GM21619 (cell line): ENCODE measurements around the gene PTGIR.

Experiments used
- ATAC-seq: cut with Tn5 transposase; IDR thresholded peaks from one replicate; pipeline ENCODE4 v1.9.1; 2021; ENCODE audit not compliant: unreplicated experiment

Gene PTGIR

DNA sequence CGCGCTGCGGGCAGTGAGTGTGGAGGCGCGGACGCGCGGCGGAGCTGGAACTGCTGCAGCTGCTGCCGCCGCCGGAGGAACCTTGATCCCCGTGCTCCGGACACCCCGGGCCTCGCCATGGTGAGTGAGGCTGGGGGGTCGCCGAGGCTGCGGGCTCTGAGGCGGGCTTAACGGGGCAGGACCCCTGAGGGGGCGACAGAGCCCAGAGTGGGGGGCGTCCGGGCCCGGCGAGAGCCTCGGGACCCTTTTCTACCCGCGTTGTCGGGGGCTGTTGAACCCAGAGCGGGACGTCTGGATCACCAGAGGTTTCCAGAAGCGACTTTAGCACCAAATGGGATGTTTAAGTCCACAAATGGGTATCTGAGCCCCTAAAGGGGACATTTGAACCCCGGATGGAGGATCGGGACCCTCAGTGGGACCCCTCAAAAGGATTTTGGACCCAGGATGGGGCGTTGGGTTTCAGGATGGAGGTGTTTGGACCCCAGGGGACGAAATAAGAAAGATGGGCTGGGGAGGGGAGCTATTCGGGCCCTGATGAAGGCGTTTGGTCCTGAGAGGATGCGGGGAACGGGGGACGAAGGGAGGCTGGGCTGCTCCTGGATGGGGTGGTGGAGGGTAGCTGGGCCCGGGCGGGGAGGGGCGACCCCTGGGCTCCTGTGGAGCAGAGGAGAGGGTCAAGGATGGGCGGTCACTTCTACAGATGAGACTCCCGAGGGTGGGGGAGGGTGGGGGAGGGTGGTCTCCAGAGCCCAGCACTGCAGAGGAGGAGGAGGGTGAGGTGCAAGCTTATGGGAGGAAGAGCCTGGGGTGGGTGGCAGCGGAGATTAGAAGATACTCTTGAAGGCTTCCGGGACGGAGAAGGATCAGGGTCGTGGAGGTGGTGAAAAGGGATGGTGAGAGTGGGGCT is 23.3 kb downstream of the PTGIR start, which contains the start of gene CALM3:
Gene CALM3 (plus strand): TSS at position 13 of the 907 bp plus-strand sequence. CDS start 105 bp downstream, at position 118.
- ATAC-seq: no peak

DNA sequence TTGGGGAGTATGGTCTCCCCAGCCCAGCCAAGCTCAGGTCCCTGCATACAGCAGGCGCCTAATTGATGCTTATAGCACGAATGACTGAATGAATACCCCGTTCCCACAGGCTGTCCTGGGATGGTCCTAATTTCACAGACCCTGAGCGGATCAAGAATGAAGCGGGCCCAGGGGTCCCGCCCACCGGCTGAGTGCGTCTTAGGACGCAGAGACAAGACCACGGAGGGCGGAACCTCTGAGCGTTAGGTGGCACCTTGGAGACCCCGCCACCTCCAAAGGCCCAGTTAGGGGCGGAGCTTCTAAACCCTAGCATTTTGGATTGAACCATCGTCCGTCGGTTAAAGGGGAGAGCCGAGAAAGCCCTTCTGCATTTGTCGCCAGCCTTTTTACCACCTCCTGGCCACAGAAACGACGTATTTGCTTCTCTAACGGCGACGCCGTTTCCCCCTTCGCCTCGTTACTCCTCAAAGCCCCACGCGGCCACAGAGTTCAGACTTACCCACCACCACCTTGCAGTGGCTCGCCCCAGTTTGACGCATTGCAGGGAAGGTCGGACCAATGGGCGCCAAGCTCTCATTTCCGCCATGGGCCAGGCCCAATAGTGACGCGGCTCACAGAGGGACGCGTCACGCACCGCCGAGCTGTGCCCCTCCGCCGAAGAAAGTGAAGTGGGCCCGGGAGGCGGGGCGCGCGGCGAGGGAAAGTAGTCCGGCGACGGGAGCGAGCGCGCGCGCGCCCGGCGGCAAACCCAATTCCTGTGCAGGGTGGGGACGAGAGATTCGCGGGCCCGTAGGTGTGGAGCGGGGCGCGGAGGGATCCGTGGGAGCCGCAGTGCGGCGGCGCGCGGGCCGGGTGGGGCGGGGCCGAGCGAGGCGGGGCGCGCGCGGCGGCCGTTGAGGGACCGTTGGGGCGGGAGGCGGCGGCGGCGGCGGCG is 24.2 kb downstream of the PTGIR start:
- peak; percentile 78 for ATAC-seq

DNA sequence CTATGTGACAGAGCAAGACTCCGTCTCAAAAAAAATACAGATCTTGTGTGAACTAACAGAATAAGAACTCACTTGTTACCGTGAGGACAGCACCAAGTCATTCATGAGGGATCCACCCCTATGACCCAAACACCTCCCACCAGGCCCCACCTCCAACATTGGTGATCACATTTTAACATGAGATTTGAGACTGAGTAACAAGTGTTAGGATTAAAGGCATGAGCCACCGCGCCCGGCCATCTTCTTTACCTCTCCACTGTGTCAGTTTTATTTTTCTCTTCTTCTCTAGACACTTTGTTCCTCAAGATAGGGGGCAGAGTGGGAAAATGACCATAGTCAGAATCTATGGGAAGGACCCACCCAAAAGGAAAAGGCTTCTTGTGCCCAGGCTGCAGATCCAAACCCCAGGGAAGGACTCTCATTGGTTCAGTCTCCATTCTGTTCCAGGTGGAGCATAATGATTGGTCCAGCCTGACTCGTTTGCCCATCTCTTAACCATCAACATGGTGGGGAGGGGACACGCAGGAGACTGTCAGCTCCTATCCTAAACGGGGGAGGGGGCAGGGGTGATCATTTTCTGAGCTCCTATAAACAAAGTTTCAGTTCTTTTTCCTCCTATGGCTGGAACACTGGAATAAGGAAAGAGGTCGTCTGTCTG is 25.0 kb downstream of the PTGIR start:
- ATAC-seq: no peak

DNA sequence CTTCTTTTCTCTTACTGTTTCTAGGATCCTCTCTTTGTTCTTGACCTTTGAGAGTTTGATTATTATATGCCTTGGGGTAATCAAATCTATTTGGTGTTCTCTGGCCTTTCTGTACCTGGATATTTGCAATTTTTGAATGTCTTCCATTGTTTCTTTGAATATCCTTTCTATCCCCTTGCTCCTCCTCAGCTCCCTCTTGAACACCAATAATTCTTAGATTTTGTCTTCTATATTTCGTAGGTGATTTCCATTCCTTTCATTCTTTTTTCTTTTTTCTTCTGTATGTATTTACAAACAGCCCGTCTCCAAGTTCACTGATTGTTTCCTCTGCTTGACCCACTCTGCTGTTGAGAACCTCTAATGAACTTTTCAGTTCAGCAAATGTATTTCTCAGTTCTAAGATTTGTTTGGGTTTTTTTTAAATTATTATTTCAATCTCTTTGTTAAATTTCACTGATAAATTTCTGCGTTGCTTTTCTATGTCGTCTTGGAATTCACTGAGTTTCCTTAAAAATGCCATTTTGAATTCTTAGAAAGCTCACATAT is 26.4 kb downstream of the PTGIR start:
- ATAC-seq: no peak

DNA sequence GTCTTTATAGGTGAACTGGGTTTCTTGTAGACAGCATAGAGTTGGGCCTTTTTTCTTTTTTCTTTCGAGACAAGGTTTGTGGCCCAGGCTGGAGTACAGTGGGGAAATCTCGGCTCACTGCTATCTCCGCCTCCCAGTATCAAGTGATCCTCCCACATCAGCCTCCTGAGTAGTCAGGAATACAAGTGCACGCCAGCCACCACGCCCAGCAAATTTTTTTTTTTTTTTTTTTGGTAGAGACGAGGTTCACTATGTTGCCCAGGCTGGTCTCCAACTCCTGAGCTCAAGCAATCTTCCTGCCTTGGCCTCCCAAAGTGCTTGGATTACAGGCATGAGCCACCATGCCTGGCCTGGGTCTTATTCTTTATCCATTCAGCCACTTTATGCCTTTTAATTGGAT is 28.9 kb downstream of the PTGIR start:
- ATAC-seq: no peak

DNA sequence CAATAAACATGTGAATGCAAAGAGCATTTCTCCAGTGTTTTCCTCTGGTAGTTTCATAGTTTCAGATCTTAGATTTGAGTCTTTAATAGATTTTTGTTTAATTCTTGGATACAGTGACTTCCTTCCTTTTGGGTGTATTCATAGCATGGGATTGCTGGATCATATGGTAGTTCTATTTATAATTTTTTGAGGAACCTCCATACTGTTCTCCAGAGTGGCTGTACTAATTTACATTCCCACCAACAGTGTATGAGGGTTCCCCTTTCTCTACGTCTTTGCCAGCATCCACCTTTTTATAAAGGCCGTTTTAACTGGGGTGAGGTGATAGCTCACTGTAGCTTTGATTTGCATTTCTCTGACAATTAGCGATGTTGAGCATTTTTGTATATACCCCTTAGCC is 33.0 kb downstream of the PTGIR start:
- no peak for ATAC-seq

- ATAC-seq: no peak
Measured at GRCh38 chr19:46591254-46591653, 33.6 kb downstream of the PTGIR start.

DNA sequence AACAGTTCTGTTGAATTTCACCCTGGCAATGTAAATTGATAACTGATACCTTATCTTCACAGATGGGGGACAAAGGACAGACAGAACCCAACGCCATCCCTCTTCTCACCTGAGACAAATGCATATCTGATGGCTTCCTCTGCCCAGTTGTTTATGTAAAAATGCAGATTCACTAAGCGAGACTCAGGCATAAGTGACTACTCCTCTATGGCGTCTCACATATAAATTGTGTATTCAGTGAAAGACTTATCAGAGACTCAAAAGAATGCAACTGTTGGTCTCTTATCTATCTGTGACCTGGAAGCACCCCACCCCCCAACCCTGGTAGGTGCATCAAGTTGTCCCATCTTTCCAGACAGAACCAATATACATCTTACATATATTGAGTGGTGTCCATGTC is 37.0 kb downstream of the PTGIR start:
- no peak for ATAC-seq

- no peak for ATAC-seq
Measured at GRCh38 chr19:46586294-46586693, 38.6 kb downstream of the PTGIR start.

DNA sequence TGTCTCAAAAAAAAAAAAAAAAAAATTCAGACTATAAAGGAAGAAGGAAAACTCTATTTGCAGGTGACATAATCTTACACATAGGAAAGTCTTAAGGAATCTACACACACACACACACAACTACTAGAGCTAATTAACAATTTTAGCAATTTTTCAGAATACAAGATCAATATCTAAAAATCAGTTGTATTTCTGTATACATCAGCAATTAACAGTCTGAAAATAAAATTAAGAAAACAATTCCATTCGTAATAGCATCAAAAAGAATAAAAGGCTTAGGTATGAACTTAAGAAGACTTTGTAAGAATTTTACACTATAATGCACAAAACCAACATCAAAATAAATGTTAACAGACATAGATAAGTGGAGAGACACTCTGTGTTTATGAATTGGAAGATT is 39.4 kb downstream of the PTGIR start:
- no peak for ATAC-seq

DNA sequence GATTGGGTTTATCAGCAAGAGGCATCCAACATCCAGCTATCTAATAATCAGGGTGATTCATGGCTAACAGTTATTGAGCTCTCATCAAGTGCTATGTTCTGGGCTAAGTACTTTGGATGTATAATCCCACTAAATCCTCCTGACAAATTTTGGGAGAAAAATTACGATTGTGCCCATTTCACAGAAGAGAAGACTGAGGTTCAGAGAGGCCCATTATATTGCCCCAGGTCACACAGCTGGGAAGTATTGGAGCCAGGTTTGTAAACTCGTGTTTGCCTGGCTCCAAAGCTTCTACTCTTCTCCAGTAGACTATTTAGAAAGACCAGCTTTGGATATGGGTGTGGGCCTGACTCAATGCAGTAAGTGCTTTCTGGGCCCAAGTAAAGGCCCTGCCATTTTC is 44.6 kb downstream of the PTGIR start:
- ATAC-seq: no peak

DNA sequence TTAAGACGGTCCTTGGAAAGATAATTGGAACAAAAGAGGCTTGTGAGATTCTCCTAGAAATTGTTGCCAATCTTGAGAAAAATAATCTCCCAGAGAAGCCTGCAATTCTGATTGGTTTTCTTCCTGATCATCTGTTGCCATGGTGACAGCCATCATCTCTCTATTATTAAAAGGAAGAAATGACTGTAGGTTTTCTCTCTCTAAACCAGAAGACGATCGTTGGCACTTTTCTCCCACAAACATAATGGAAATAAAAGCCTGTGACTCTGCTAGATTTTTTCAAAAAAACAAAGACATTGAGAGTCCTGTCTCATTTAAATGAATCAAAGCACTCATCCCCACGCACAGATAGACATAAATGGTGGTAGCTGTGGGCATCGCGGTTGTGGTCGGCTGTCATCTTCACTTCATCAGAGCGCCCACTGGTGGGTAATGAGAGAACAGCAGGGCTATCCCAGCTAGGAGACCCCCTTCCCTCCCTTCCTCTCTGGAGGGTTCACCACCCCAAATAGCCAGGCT is 45.5 kb downstream of the PTGIR start:
- no peak for ATAC-seq

GRCh38 chr19:46578450-46578849 is 46.4 kb downstream of the PTGIR start:
- ATAC-seq: no peak

- ATAC-seq: no peak
Measured at GRCh38 chr19:46574533-46574932, 50.4 kb downstream of the PTGIR start.

- no peak for ATAC-seq
Measured at GRCh38 chr19:46573679-46574498, 51.0 kb downstream of the PTGIR start.

DNA sequence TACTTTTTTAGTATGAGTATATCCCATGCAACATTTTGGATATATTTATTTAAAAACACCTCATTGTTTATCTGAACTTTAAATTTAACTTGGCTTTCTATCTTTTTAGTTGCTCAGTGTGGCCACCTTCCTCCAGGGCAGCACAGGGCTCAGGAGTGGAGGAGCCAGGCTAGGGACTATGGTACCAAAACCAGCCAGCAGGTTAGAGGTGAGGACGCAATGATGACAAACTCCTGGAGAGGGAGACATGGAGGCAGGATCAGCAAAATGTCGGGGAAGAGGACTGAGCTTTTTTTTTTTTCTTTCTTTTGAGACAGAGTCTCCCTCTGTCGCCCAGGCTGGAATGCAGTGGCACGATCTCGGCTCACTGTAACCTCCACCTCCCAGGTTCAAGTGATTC is 53.4 kb downstream of the PTGIR start:
- no peak for ATAC-seq
